NOMO-1 treated with dmso at 0.1 percent for 144 hours (cell line): Measurements from ENCODE around the gene THEM4.
"Not testable (repeated sequence)": the region's sequence is repeated elsewhere in the genome, so short reads cannot be mapped to it uniquely, and the experiment has no call there.

ENCODE experiments used
- DNase-seq: peaks from one replicate; lab custom pipeline; 2025; ENCODE audit not compliant: unreplicated experiment; lab: John Stamatoyannopoulos, UW

Gene THEM4

GRCh38 chr1:151860504-151861187 lies 48.7 kb downstream of the THEM4 start:
- no peak for DNase-seq

GRCh38 chr1:151859891-151860293 lies 49.4 kb downstream of the THEM4 start:
- DNase-seq = no peak

- DNase-seq = no peak
Observed at GRCh38 chr1:151858886-151859665, 50.2 kb downstream of the THEM4 start.

- no peak for DNase-seq
Observed at GRCh38 chr1:151858030-151858746, 51.1 kb downstream of the THEM4 start.

- no peak for DNase-seq
Observed at GRCh38 chr1:151855933-151856332, 53.4 kb downstream of the THEM4 start.

- not testable (repeated sequence) for DNase-seq
Observed at GRCh38 chr1:151855516-151855915, 53.8 kb downstream of the THEM4 start.

GRCh38 chr1:151854658-151855057 lies 54.7 kb downstream of the THEM4 start:
- DNase-seq = no peak

- DNase-seq = no peak
Observed at GRCh38 chr1:151853411-151853943, 55.8 kb downstream of the THEM4 start, which contains the start of gene THEM5. Gene THEM5, minus strand, starts transcription at chr1:151853712. Its CDS starts 147 bp downstream, at chr1:151853565.

GRCh38 chr1:151852733-151853132 lies 56.6 kb downstream of the THEM4 start:
- no peak for DNase-seq

GRCh38 chr1:151851886-151852285 lies 57.4 kb downstream of the THEM4 start:
- no peak for DNase-seq

- DNase-seq = no peak
Observed at GRCh38 chr1:151849871-151850270, 59.4 kb downstream of the THEM4 start.

GRCh38 chr1:151849126-151849525 lies 60.2 kb downstream of the THEM4 start:
- DNase-seq = no peak

GRCh38 chr1:151847867-151848596 lies 61.3 kb downstream of the THEM4 start:
- no peak for DNase-seq

- no peak for DNase-seq
Observed at GRCh38 chr1:151846686-151847237, 62.5 kb downstream of the THEM4 start.

GRCh38 chr1:151846062-151846568 lies 63.2 kb downstream of the THEM4 start:
- no peak for DNase-seq

GRCh38 chr1:151843398-151843797 lies 65.9 kb downstream of the THEM4 start:
- no peak for DNase-seq

- DNase-seq = no peak
Observed at GRCh38 chr1:151841141-151841540, 68.2 kb downstream of the THEM4 start.

- no peak for DNase-seq
Observed at GRCh38 chr1:151840421-151840820, 68.9 kb downstream of the THEM4 start.

GRCh38 chr1:151839457-151840403 lies 69.6 kb downstream of the THEM4 start, which contains the start of gene C2CD4D:
Gene C2CD4D, minus strand, starts transcription at chr1:151839820. Its CDS starts 831 bp downstream, at chr1:151838989.
- no peak for DNase-seq
